ENCODE results near the gene GNRH2. TPM values are rescaled to one million over a fixed set of nuclear protein-coding genes. Genes with fewer than 3 reads are reported as not detected.
A peak's percentile ranks its signal among the peaks of the same experiment; 100 is the strongest.
"Not testable (repeated sequence)": the region's sequence is repeated elsewhere in the genome, so short reads cannot be mapped to it uniquely, and the experiment has no call there.

GNRH2 gene
- total RNA-seq, 1 experiment from 2014 or later, result not detected

DNA sequence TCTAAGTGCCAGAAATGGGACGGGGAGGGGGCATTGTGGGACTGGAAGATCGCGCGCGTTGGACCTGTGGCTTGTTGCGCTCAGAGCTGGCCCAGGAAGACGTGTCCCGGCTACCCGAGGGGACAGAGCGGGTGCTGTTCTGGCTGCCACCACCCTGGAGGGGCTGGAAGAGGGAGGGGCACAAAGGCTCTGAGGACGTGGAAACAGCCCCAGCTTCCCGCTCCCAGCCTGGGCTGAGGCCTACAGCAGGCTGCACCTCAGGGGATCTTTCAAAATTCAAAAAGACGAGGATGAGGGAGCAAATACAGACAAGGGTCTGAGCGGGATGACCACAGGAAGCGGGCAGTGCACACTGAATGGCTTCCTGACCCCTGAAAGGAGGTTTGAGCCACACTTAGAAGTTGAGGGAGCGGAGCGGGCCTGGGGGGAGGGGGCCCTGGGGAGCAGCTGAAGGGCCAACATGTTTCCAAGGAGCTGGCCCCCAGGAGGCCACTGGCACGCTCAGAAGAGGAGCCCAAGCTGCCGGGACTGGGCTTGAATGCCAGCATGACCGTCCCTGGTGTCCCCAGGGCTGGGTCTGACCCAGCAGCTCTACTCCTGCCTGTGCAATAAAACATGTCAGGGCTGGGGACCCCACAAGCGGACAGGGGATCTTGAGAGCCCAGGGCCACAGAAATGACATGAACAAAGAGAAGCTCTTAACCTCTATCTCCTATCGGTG is 29.3 kb downstream of the GNRH2 start:
- no peak for DNase-seq (ENCODE audit: low read depth)

- DNase-seq (ENCODE audit: low read depth), result not testable (repeated sequence)
Measured at GRCh38 chr20:3073251-3073643, 29.8 kb downstream of the GNRH2 start.

- no peak for DNase-seq (ENCODE audit: low read depth)
Measured at GRCh38 chr20:3074812-3075211, 31.4 kb downstream of the GNRH2 start.

- not testable (repeated sequence) for DNase-seq (ENCODE audit: low read depth)
Measured at GRCh38 chr20:3075315-3075714, 31.9 kb downstream of the GNRH2 start.

GRCh38 chr20:3077618-3078134 is 34.3 kb downstream of the GNRH2 start:
- peak; percentile 29 for DNase-seq (ENCODE audit: low read depth)

- DNase-seq (ENCODE audit: low read depth), result peak; percentile 83
Measured at GRCh38 chr20:3080939-3081388, 37.5 kb downstream of the GNRH2 start.

DNA sequence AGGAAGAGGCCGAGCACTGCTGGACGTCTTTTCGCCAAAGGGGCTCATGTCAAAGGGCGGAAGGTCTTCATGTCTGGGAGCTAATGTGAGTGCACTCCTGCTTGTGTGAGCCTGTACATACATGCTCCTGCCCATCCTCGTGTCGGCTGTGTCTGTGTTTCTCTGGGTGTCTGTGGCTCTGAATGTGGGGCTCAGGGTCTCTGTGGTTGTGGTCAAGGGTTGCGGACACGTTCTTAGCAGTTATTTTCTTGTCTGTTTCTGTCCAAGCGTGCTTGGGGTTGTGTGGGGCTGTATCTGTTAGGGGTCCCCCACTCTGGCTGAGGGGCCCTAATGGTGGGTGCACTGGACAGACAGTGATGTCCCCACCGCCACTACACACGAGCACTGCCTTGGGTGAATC is 38.2 kb downstream of the GNRH2 start:
- DNase-seq (ENCODE audit: low read depth), result no peak

DNA sequence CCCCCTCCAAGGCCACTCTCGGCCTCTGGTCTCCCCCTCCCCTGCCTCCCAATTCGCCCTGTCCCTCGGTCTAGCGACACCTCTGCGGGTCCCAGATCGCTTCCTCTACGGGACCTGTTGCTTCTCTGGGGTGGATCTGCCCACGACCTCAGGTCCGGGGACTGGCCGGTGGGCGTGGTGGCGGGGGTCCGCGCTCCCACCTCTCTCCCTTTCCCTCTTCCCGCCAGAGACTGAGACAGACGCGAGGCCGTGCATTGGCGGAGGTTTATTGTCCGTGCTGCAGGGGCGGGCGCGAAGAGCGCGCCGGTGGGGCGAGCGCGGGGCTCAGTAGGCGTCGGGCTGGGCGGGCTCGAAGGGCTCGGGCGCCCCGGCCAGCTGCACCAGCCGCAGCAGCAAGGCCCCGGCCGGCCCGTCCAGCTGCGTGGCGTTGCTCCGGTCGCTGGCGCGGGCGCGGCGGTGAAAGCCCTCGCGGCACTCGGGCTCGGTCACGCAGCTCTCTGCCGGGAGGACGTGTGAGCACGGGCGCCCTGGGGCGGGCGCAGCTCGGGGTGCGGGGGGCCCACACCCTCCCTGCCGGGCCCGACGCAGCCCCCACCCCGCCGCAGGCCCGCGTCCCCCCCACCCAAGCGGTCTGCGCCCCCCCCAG is 39.0 kb downstream of the GNRH2 start:
- DNase-seq (ENCODE audit: low read depth), result no peak

DNA sequence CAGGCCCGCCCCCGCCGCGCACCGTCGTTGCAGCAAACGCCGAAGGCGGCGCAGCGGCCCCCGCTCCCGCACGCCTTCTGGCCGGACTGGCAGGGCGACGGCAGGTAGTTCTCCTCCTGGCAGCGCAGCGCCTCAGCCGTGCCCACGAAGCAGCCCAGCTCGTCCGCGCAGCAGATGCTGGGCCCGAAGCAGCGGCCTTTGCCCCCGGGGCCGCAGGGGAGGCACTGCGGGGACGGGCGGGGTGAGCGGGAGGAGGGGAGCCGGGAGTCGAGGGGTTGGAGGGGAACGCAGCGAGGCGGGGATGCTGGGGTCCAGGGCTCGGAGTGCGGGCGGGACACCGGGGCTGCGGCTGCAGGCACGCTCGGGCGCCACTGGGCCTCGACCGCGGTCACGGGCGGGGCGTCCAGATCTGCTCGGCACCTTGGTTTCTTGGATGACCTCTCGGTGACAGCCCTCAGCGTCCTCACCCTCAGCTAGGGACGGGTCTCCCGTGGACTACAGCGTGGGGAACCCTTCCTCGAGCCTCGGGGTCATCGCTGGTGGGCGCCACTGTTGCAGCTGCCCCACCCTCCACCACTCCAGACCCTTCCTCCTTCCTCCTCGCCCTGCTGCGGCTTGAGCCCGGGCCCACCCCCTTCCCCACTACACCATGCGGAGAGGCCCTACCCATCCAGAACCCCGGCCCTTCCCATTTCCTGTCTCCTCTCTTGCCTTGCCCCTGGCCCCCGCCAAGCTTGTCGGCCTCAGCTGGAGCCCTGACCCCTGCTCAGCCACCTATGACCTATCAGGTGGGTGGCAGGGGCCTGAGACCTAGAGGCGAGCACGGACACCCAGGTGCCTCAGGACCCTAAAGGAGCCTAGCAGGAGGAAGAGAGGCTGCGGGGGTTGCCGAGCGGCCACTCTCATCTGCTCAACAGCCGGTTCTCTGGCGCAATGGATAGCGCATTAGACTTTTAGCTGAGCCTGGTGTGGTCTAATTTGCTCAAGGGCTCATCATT is 39.8 kb downstream of the GNRH2 start:
- DNase-seq (ENCODE audit: low read depth), result no peak

- DNase-seq (ENCODE audit: low read depth), result no peak
Measured at GRCh38 chr20:3084283-3084985, 41.0 kb downstream of the GNRH2 start, which contains the start of gene AVP. Gene AVP, minus strand, starts transcription at chr20:3084724. Its CDS starts 50 bp downstream, at chr20:3084674.

DNA sequence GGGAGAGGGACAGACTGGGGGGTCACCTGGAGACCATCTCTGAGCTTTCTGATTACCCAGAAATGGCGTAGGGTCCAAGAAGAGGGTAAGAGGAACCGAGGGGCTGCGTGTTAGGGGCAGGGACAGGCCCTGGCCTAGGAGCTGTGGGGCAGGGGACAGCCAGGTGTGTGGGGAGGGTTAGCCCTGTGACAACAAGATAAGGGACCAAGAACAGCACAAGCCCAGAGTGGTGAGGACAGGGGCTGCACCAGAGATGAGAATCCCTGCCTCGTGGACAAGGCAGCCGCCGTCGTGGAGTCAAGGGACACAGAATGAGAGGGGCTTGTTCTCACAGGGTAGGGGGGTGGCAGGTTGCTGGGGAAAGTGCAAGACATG is 41.6 kb downstream of the GNRH2 start:
- DNase-seq (ENCODE audit: low read depth), result no peak

DNA sequence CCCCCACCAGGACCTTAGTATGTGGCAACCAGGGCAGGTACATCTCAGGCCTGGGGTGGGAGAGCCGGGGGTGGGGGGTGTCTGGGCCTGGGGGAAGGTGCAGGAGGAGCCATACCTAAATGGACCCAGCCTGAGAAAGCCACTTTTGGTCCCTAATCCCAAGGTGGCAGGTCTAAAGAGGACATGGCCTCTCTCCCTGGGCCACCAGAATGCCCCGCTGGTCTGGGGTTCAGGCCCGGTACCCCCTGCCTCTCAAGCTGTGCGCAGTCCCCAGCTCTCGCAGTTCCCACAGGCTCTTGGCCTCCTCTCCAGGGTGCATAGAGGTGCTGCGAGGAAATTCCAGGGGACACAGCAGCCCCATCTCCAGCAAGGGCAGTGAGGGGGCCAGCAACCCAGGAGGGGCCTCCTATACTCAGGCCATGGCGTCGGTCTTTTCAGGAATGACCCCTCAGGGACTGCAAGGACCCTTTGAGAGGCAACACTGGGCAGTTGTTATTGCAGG is 42.2 kb downstream of the GNRH2 start:
- DNase-seq (ENCODE audit: low read depth), result no peak

DNA sequence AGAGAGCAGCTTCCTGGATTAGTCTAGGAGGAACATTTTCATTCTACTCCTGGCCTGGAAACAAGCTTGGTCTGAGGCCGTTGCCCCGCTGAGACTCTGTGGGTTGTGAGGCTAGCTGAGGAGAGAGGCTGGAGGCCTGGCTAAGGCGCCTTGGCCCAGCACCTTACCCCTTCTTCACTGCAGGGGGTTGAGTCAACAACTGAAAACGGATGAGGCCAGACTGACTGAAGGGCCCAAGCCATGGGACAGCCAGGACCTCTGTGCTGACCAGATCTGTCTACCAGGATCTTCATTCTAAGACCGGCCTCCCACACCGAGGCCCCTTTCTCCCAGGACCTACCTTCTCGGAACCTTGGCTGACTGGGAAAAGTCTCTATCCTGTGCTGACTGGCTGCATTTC is 44.6 kb downstream of the GNRH2 start:
- no peak for DNase-seq (ENCODE audit: low read depth)

- no peak for DNase-seq (ENCODE audit: low read depth)
Measured at GRCh38 chr20:3090565-3090964, 47.1 kb downstream of the GNRH2 start.

- no peak for DNase-seq (ENCODE audit: low read depth)
Measured at GRCh38 chr20:3092611-3093379, 49.4 kb downstream of the GNRH2 start.

GRCh38 chr20:3093861-3094361 is 50.5 kb downstream of the GNRH2 start:
- DNase-seq (ENCODE audit: low read depth), result no peak

DNA sequence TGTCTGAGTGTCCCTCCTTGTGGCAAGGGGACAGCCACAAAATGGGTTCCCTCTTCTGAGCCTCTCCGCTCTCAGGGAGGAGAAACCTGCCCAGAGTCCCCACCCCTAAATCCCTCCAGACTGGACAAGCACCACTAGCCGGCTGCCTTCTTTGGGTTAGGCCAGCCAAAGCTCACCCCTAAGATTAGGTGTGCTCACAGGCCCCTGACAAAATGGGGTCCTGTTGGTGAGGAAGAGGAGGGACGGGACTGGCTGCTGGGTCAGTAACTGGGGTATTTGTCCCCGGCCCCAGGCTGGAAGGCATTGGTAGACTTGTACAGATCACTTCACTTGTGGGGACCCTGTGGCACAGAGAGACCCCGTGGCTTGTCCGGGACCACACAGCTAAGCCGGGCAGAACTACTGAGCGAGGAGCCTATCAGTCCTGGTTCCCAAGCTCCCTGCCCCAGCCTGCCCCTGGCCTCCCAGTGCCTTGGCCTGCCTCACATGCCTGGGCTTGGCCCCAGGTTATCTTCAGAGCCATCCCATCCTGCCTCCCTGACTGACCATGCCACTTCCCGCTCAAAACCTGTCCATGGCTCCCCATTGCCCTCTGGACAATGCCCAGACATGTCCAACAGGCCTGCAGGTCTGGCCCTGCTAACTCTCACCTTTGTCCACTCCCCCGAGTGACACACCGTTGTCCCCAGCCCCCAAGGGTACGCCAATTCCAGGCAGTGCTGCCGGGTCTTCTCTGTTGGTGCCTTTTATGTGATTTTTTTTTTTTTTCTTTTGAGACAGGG is 51.6 kb downstream of the GNRH2 start:
- DNase-seq (ENCODE audit: low read depth), result no peak

Data from LHCN-M2 (cell line).